Vagina (tissue), 2 donors: Measurements from ENCODE around the gene DNM3.

ENCODE experiments used
- CTCF ChIP-seq, 3 experiments: fragments of 450-650 bp in 2 of 3; fragments of 200-600 bp in 1 of 3; sonication (generic) in 1 of 3; IDR thresholded peaks; one replicate each; pipeline ENCODE4 v1.5.1; 2017 to 2019; ENCODE audit warnings: antibody characterized with exemption in 3 of 3, mild to moderate bottlenecking in 2 of 3, moderate library complexity in 2 of 3
- POLR2A ChIP-seq, 2 donors: fragments of 450-650 bp; IDR thresholded peaks; one replicate each; pipeline ENCODE4 v1.6.1; 2017; ENCODE audit warnings: antibody characterized with exemption in 2 of 2, mild to moderate bottlenecking in 2 of 2, moderate library complexity in 2 of 2
- POLR2AphosphoS5 ChIP-seq, 2 donors: sonication (generic); formaldehyde crosslinking; IDR thresholded peaks; one replicate each; pipeline ENCODE4 v1.9.0; 2017; ENCODE audit warnings: antibody characterized with exemption in 2 of 2, mild to moderate bottlenecking in 2 of 2, low read depth in 1 of 2; ENCODE audit not compliant: insufficient read depth in 1 of 2

- TF ChIP-seq POLR2A (IDR thresholded peaks at IDR 0.05) (no peak), CTCF (IDR thresholded peaks at IDR 0.05) (no peak), POLR2AphosphoS5 (IDR thresholded peaks at IDR 0.05; ENCODE audit: insufficient read depth in 1 of 2, low read depth in 1 of 2) (no peak)
Observed at GRCh38 chr1:172018727-172019311, 177.5 kb downstream of the DNM3 start.
